Measurements from ENCODE around the gene VMP1.
"Not testable (repeated sequence)": the region's sequence is repeated elsewhere in the genome, so short reads cannot be mapped to it uniquely, and the experiment has no call there.

Gene VMP1

GRCh38 chr17:59756236-59756818, 48.9 kb downstream of the VMP1 start:
- no peak for DNase-seq

- DNase-seq, result no peak
Observed at GRCh38 chr17:59757043-59757442, 49.6 kb downstream of the VMP1 start.

- DNase-seq, result no peak
Observed at GRCh38 chr17:59757470-59757869, 50.0 kb downstream of the VMP1 start.

GRCh38 chr17:59757881-59758385, 50.5 kb downstream of the VMP1 start:
- no peak for DNase-seq

GRCh38 chr17:59758998-59759651, 51.7 kb downstream of the VMP1 start:
- not testable (repeated sequence) for DNase-seq

- DNase-seq, result no peak
Observed at GRCh38 chr17:59760160-59760559, 52.7 kb downstream of the VMP1 start.

GRCh38 chr17:59761385-59762048, 54.1 kb downstream of the VMP1 start:
- no peak for DNase-seq

- no peak for DNase-seq
Observed at GRCh38 chr17:59762049-59762823, 54.8 kb downstream of the VMP1 start.

GRCh38 chr17:59762824-59763374, 55.4 kb downstream of the VMP1 start:
- no peak for DNase-seq

- DNase-seq, result no peak
Observed at GRCh38 chr17:59763861-59764260, 56.4 kb downstream of the VMP1 start.

- DNase-seq, result no peak
Observed at GRCh38 chr17:59764292-59764741, 56.9 kb downstream of the VMP1 start.

- DNase-seq, result no peak
Observed at GRCh38 chr17:59765038-59765437, 57.6 kb downstream of the VMP1 start.

GRCh38 chr17:59766491-59766890, 59.0 kb downstream of the VMP1 start:
- DNase-seq, result no peak

- no peak for DNase-seq
Observed at GRCh38 chr17:59767176-59767575, 59.7 kb downstream of the VMP1 start.

GRCh38 chr17:59769887-59770286, 62.4 kb downstream of the VMP1 start:
- no peak for DNase-seq

- DNase-seq, result no peak
Observed at GRCh38 chr17:59771093-59771492, 63.6 kb downstream of the VMP1 start.

- DNase-seq, result no peak
Observed at GRCh38 chr17:59775786-59776350, 68.4 kb downstream of the VMP1 start.

GRCh38 chr17:59776577-59776976, 69.1 kb downstream of the VMP1 start:
- DNase-seq, result no peak

GRCh38 chr17:59777033-59777432, 69.6 kb downstream of the VMP1 start:
- DNase-seq, result no peak

GRCh38 chr17:59778996-59779395, 71.5 kb downstream of the VMP1 start:
- DNase-seq, result no peak

GRCh38 chr17:59779521-59779920, 72.1 kb downstream of the VMP1 start:
- no peak for DNase-seq

GRCh38 chr17:59780548-59780947, 73.1 kb downstream of the VMP1 start:
- not testable (repeated sequence) for DNase-seq
